HG02588 (cell line): ENCODE measurements around the gene BGN.

ENCODE experiments used
- ATAC-seq: cut with Tn5 transposase; IDR thresholded peaks from one replicate; pipeline ENCODE4 v1.9.1; 2021; ENCODE audit warnings: mild to moderate bottlenecking, moderate library complexity; ENCODE audit not compliant: unreplicated experiment

BGN gene

GRCh38 chrX:153481043-153481442, 13.7 kb upstream of the BGN start:
- ATAC-seq: no peak

- no peak for ATAC-seq
These were observed 12.3 kb upstream of the BGN start for GRCh38 chrX:153482376-153483015.

- no peak for ATAC-seq
These were observed 9.2 kb upstream of the BGN start for GRCh38 chrX:153485396-153486080.

GRCh38 chrX:153486171-153486570, 8.6 kb upstream of the BGN start:
- no peak for ATAC-seq

GRCh38 chrX:153487590-153488071, 7.1 kb upstream of the BGN start:
- no peak for ATAC-seq

- ATAC-seq: no peak
These were observed 6.4 kb upstream of the BGN start for GRCh38 chrX:153488231-153488914.

GRCh38 chrX:153490217-153490930, 4.4 kb upstream of the BGN start:
- no peak for ATAC-seq

GRCh38 chrX:153491351-153491914, 3.3 kb upstream of the BGN start:
- no peak for ATAC-seq

- ATAC-seq: no peak
These were observed 2.9 kb upstream of the BGN start for GRCh38 chrX:153491918-153492317.

GRCh38 chrX:153492543-153492942, 2.2 kb upstream of the BGN start:
- ATAC-seq: no peak

GRCh38 chrX:153493085-153493484, 1.7 kb upstream of the BGN start:
- no peak for ATAC-seq

GRCh38 chrX:153494061-153494460, 719 bp upstream of the BGN start:
- ATAC-seq: no peak

GRCh38 chrX:153495362-153495751, 577 bp downstream of the BGN start:
- ATAC-seq: no peak

GRCh38 chrX:153495903-153496589, 1.3 kb downstream of the BGN start:
- no peak for ATAC-seq

- no peak for ATAC-seq
These were observed 1.8 kb downstream of the BGN start for GRCh38 chrX:153496590-153496959.

GRCh38 chrX:153498453-153498852, 3.7 kb downstream of the BGN start:
- ATAC-seq: no peak

- no peak for ATAC-seq
These were observed 4.6 kb downstream of the BGN start for GRCh38 chrX:153499341-153499740.

GRCh38 chrX:153499876-153500275, 5.1 kb downstream of the BGN start:
- ATAC-seq: no peak

- no peak for ATAC-seq
These were observed 6.0 kb downstream of the BGN start for GRCh38 chrX:153500676-153501280.

- no peak for ATAC-seq
These were observed 6.8 kb downstream of the BGN start for GRCh38 chrX:153501530-153501929.
